Smooth muscle cell (in vitro differentiated cells): ENCODE measurements around the gene ABLIM2. TPM values are rescaled to one million over a fixed set of nuclear protein-coding genes. Genes with fewer than 3 reads are reported as not detected.

Experiments used
- DNase-seq: peaks from one replicate; lab custom pipeline; 2025; ENCODE audit not compliant: unreplicated experiment; lab: John Stamatoyannopoulos, UW
- H2AFZ ChIP-seq: fragments of 200-600 bp; sonication (generic); 2 replicates; pipeline ENCODE4 v1.6.0; 2016; ENCODE audit warnings: antibody characterized with exemption, low read depth, mild to moderate bottlenecking
- H3F3A ChIP-seq: fragments of 200-600 bp; sonication (generic); 2 replicates; pipeline ENCODE4 v1.6.0; 2017; ENCODE audit warnings: antibody characterized with exemption, low read depth
- H3K27ac ChIP-seq: fragments of 200-600 bp; sonication (generic); 2 replicates; pipeline ENCODE4 v1.5.1; 2016; ENCODE audit warnings: low read depth, mild to moderate bottlenecking
- H3K27me3 ChIP-seq: fragments of 200-600 bp; sonication (generic); 2 replicates; pipeline ENCODE4 v1.6.1; 2016; ENCODE audit warnings: low read depth, mild to moderate bottlenecking
- H3K36me3 ChIP-seq: fragments of 200-600 bp; sonication (generic); 2 replicates; pipeline ENCODE4 v1.5.1; 2016; ENCODE audit warnings: low read depth
- H3K4me1 ChIP-seq: fragments of 200-600 bp; sonication (generic); 2 replicates; pipeline ENCODE4 v1.5.1; 2016; ENCODE audit warnings: low read depth
- H3K4me2 ChIP-seq: fragments of 200-600 bp; sonication (generic); 2 replicates; pipeline ENCODE4 v1.6.0; 2016; ENCODE audit warnings: mild to moderate bottlenecking
- H3K4me3 ChIP-seq: fragments of 200-600 bp; sonication (generic); 2 replicates; pipeline ENCODE4 v1.5.1; 2016; ENCODE audit warnings: mild to moderate bottlenecking
- H3K79me2 ChIP-seq: fragments of 200-600 bp; sonication (generic); 2 replicates; pipeline ENCODE4 v1.6.0; 2016; ENCODE audit warnings: low read depth, mild to moderate bottlenecking
- H3K9ac ChIP-seq: fragments of 200-600 bp; sonication (generic); 2 replicates; pipeline ENCODE4 v1.6.0; 2016; ENCODE audit warnings: low read depth
- H3K9me3 ChIP-seq: fragments of 200-600 bp; sonication (generic); replicated peaks from 2 replicates; pipeline ENCODE4 v1.5.1; 2016; ENCODE audit warnings: low read depth
- H4K20me1 ChIP-seq: fragments of 200-600 bp; sonication (generic); 2 replicates; pipeline ENCODE4 v1.6.0; 2016; ENCODE audit warnings: low read depth
- CTCF ChIP-seq: fragments of 200-600 bp; sonication (generic); IDR thresholded peaks from 2 replicates; pipeline ENCODE4 v1.5.1; 2017; ENCODE audit warnings: borderline replicate concordance, mild to moderate bottlenecking, antibody characterized with exemption; ENCODE audit not compliant: insufficient read depth, poor library complexity, severe bottlenecking
- WGBS: methylation state at CpG from one replicate; pipeline ENCODE4 v1.1.7; 2016; ENCODE audit warnings: low lambda C conversion rate; 5-methylcytosine and 5-hydroxymethylcytosine counted together
- polyA plus RNA-seq: library from polyadenylated mRNA; unstranded; fragments of >200 nt; fragmentation: Nextera tagmentation; extraction: Ambion mirVana; gene quantifications from 2 replicates; pipeline ENCODE4 v1.2.1, GENCODE V29; 2016
- total RNA-seq: library from RNA; depleted of rRNA; stranded (reverse); fragments of >200 nt; gene quantifications from 2 replicates; pipeline ENCODE4 v1.2.3, GENCODE V29; 2014

Gene ABLIM2
- total and polyA plus RNA-seq, 2 experiments from 2014 or later, result 0.08 TPM; not detected in 1

DNA sequence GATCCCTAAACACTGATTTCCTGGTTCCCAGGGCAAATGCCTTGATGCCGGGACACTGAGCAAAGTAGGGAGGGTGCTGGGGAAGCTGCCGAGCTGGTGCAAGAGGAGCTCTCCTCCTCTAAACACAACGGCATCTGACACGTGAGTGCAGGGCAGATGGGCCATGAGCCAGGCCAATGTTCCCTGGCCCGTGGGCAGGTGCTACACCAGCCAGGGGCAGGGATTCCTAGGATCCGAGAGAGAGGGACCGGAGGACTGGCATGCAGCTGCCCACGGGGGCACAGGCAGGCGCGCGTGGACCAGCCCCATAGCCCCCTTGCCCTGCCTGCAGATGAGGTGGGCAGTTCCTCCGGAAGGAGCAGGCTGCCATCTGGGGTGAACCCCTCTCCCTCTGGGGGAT lies 152.1 kb downstream of the ABLIM2 start:
- H4K20me1 ChIP-seq, result no peaks in the 10 kb centered on the region
- H3K4me3 ChIP-seq, result no peak overlapping the region
- H2AFZ ChIP-seq, result no peak overlapping the region
- H3K36me3 ChIP-seq, result no peaks in the 10 kb centered on the region
- H3K4me1 ChIP-seq, result no peaks in the 10 kb centered on the region
- no peak overlapping the region for H3K4me2 ChIP-seq
- 87% methylated on average over 12 of the region's 12 CpGs for WGBS
- H3K9ac ChIP-seq, result no peak overlapping the region
- H3F3A ChIP-seq, result no peaks in the 10 kb centered on the region
- TF ChIP-seq CTCF, result no peak
- H3K27me3 ChIP-seq, result no peaks in the 10 kb centered on the region
- H3K27ac ChIP-seq, result no peak overlapping the region
- H3K79me2 ChIP-seq, result no peaks in the 10 kb centered on the region
- H3K9me3 ChIP-seq, result no peaks in the 10 kb centered on the region
- DNase-seq, result no peak

DNA sequence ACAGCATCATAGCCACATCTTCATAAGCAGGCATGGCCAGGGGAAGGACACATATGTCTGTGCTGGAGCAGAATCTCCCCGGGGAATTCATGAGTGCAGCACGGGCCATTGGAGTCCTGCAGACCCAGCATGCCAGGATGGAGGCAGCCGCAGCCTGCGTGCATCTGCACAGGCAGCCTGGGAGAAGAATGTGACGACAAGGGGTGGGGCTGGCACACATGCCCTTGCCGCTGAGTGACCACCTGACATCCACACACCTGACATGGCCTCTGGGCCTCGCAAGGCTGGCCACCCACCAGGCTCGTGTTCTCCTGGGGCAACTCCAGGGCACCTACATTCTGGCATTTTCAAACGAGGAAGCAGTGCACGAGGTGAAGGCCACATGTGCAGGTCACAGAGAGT lies 152.8 kb downstream of the ABLIM2 start:
- Histone ChIP-seq H3K27ac (no peak overlapping the region), H3K4me3 (no peak overlapping the region), H3K79me2 (no peaks in the 10 kb centered on the region), H3K27me3 (no peaks in the 10 kb centered on the region), H3K9me3 (no peaks in the 10 kb centered on the region), H3K4me2 (no peak overlapping the region), H3K4me1 (no peaks in the 10 kb centered on the region), H4K20me1 (no peaks in the 10 kb centered on the region), H3F3A (no peaks in the 10 kb centered on the region), H3K9ac (no peak overlapping the region), H3K36me3 (no peaks in the 10 kb centered on the region), H2AFZ (no peak overlapping the region)
- no peak for TF ChIP-seq CTCF
- 85% methylated on average over 10 of the region's 10 CpGs for WGBS
- DNase-seq, result no peak

DNA sequence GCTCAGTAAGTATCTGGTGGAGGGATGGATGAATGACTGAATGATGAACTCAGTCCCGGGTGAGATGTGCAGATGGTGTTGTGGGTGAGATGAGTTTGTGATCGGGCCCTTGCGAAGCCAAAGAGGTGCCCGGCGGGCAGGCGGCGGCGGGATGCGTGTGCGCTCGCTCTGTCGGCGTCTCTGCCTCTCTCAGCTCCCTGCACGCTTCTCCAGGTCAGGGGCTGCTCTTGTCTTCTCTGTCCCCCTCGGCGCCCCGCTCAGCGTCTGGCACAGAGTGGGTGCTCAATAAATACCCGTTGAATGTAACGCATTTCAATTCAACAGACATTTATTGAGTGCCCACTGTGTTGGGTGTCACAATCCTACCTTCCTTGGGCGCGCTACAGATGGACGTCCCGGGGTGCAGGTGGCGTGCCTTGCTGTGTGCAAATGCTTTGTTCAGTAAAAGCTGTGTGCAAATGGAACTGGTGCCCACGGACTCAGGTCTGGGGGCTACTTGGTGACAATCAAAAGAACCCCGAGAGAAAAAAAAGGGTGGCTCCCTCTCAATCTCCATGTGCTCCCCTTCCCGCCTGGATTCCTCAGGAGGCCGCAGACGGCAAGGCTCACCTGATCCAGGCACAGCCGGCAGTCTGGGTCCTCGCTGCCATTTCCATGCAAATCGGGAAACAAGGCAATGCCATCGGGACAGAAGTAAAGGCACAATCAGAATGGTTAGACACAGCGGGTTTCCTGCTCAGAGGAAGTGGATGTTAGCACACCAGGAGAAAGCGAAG lies 153.4 kb downstream of the ABLIM2 start:
- DNase-seq, result no peak
- Histone ChIP-seq H3K4me2 (no peak overlapping the region), H3K27ac (no peak overlapping the region), H3K9ac (no peak overlapping the region), H3F3A (no peaks in the 10 kb centered on the region), H3K36me3 (no peaks in the 10 kb centered on the region), H4K20me1 (no peaks in the 10 kb centered on the region), H3K79me2 (no peaks in the 10 kb centered on the region), H2AFZ (no peak overlapping the region), H3K4me1 (no peaks in the 10 kb centered on the region), H3K4me3 (no peak overlapping the region), H3K9me3 (no peaks in the 10 kb centered on the region), H3K27me3 (no peaks in the 10 kb centered on the region)
- WGBS, result 91% methylated on average over 31 of the region's 36 CpGs
- TF ChIP-seq CTCF, result no peak

GRCh38 chr4:8004066-8004465 lies 154.5 kb downstream of the ABLIM2 start:
- TF ChIP-seq CTCF, result no peak
- Histone ChIP-seq H3K79me2 (no peaks in the 10 kb centered on the region), H3K9ac (no peak overlapping the region), H3K4me3 (no peak overlapping the region), H3F3A (no peaks in the 10 kb centered on the region), H3K27ac (no peak overlapping the region), H3K4me1 (no peaks in the 10 kb centered on the region), H3K27me3 (no peaks in the 10 kb centered on the region), H3K9me3 (no peaks in the 10 kb centered on the region), H4K20me1 (no peaks in the 10 kb centered on the region), H2AFZ (no peak overlapping the region), H3K4me2 (no peak overlapping the region), H3K36me3 (no peaks in the 10 kb centered on the region)
- WGBS, result 76% methylated on average over 6 of the region's 6 CpGs
- no peak for DNase-seq
